Nephron (organoid): ENCODE results near the gene SEPTIN11.

Experiments
- H3K27ac Mint-ChIP-seq, 3 experiments: 2 replicates each; pipeline ENCODE4 v1.8.0; 2020; ENCODE audit warnings: mixed read lengths in 3 of 3, mild to moderate bottlenecking in 2 of 3, moderate library complexity in 1 of 3
- H3K27me3 Mint-ChIP-seq: 2 replicates; pipeline ENCODE4 v1.8.0; 2021; ENCODE audit warnings: low read depth, mild to moderate bottlenecking, moderate library complexity, mixed read lengths
- H3K36me3 Mint-ChIP-seq: 2 replicates; pipeline ENCODE4 v1.8.0; 2020; ENCODE audit warnings: low read depth, mixed read lengths
- H3K4me1 Mint-ChIP-seq: 2 replicates; pipeline ENCODE4 v1.8.0; 2020; ENCODE audit warnings: mixed read lengths
- H3K4me3 Mint-ChIP-seq, 3 experiments: 2 replicates each; pipeline ENCODE4 v1.8.0; 2020; ENCODE audit warnings: mild to moderate bottlenecking in 3 of 3, mixed read lengths in 3 of 3, moderate library complexity in 2 of 3
- H3K9me3 Mint-ChIP-seq: 2 replicates; pipeline ENCODE4 v1.8.0; 2020; ENCODE audit warnings: mixed read lengths
- CTCF ChIP-seq, 3 experiments: fragments of 200-600 bp; sonication (generic); IDR thresholded peaks; one replicate each; pipeline ENCODE4 v1.5.0; 2021; ENCODE audit warnings: antibody characterized with exemption in 3 of 3; ENCODE audit not compliant: unreplicated experiment in 3 of 3

Gene SEPTIN11

GRCh38 chr4:76989391-76990061 is 40.0 kb downstream of the SEPTIN11 start:
- Mint-ChIP-seq H3K9me3 (peaks cover 2% of the 10 kb centered on the region), H3K27ac (no peak overlapping the region), H3K4me1 (peaks cover 79% of the 10 kb centered on the region), H3K27me3 (no peaks in the 10 kb centered on the region), H3K4me3 (no peak overlapping the region), H3K36me3 (peaks cover 41% of the 10 kb centered on the region)
- TF ChIP-seq CTCF (IDR thresholded peaks at IDR 0.05; ENCODE audit: unreplicated experiment in 3 of 3), result no peak

- Mint-ChIP-seq H3K4me1 (peaks cover 70% of the 10 kb centered on the region), H3K9me3 (peaks cover 2% of the 10 kb centered on the region), H3K36me3 (peaks cover 42% of the 10 kb centered on the region), H3K27ac (peak overlapping the region; percentile 47 to 60 (median 58)), H3K4me3 (no peak overlapping the region), H3K27me3 (no peaks in the 10 kb centered on the region)
- no peak for TF ChIP-seq CTCF (IDR thresholded peaks at IDR 0.05; ENCODE audit: unreplicated experiment in 3 of 3)
Measured at GRCh38 chr4:76990288-76991080, 40.9 kb downstream of the SEPTIN11 start.

- Mint-ChIP-seq H3K9me3 (peaks cover 2% of the 10 kb centered on the region), H3K36me3 (peaks cover 49% of the 10 kb centered on the region), H3K4me3 (no peak overlapping the region), H3K4me1 (peaks cover 70% of the 10 kb centered on the region), H3K27me3 (no peaks in the 10 kb centered on the region), H3K27ac (peak overlapping the region; percentile 47 to 60 (median 58))
- no peak for TF ChIP-seq CTCF (IDR thresholded peaks at IDR 0.05; ENCODE audit: unreplicated experiment in 3 of 3)
Measured at GRCh38 chr4:76991161-76991660, 41.7 kb downstream of the SEPTIN11 start.

GRCh38 chr4:76993787-76994641 is 44.5 kb downstream of the SEPTIN11 start:
- H3K27me3 Mint-ChIP-seq, result no peaks in the 10 kb centered on the region
- H3K4me1 Mint-ChIP-seq, result peaks cover 55% of the 10 kb centered on the region
- peak overlapping the region in 1 of 3 experiments; percentile 46 for H3K4me3 Mint-ChIP-seq
- H3K36me3 Mint-ChIP-seq, result peaks cover 64% of the 10 kb centered on the region
- peaks cover 2% of the 10 kb centered on the region for H3K9me3 Mint-ChIP-seq
- H3K27ac Mint-ChIP-seq, result peak overlapping the region in 2 of 3 experiments; percentile 49 to 61
- no peak for TF ChIP-seq CTCF (IDR thresholded peaks at IDR 0.05; ENCODE audit: unreplicated experiment in 3 of 3)

GRCh38 chr4:76995776-76996175 is 46.2 kb downstream of the SEPTIN11 start:
- peak overlapping the region; percentile 23 to 36 (median 25) for H3K27ac Mint-ChIP-seq

More at GRCh38 chr4:76995776-76996175, 46.2 kb downstream of the SEPTIN11 start:
- H3K36me3 Mint-ChIP-seq, result peaks cover 70% of the 10 kb centered on the region
- no peaks in the 10 kb centered on the region for H3K9me3 Mint-ChIP-seq
- no peaks in the 10 kb centered on the region for H3K27me3 Mint-ChIP-seq
- H3K4me3 Mint-ChIP-seq, result no peak overlapping the region
- TF ChIP-seq CTCF (IDR thresholded peaks at IDR 0.05; ENCODE audit: unreplicated experiment in 3 of 3), result no peak
- H3K4me1 Mint-ChIP-seq, result peaks cover 48% of the 10 kb centered on the region
